GM06990 (cell line): Measurements from ENCODE around the gene CELF2.

ENCODE experiments used
- DNase-seq: peaks from one replicate; pipeline ENCODE4 v3.0.0-alpha.2; 2011; ENCODE audit not compliant: insufficient read length; ENCODE audit errors: extremely low read depth
- H3K27me3 ChIP-seq: replicated peaks from 2 replicates; pipeline ENCODE4 v1.6.0; 2011; ENCODE audit warnings: low read length; ENCODE audit not compliant: control insufficient read depth, insufficient read depth
- H3K36me3 ChIP-seq: 2 replicates; pipeline ENCODE4 v1.5.1; 2011; ENCODE audit warnings: low read length; ENCODE audit not compliant: control insufficient read depth, insufficient read depth
- H3K4me3 ChIP-seq: replicated peaks from 2 replicates; pipeline ENCODE4 v1.5.1; 2011; ENCODE audit warnings: low read depth, mild to moderate bottlenecking, control low read depth, low read length
- CTCF ChIP-seq: IDR thresholded peaks from 2 replicates; pipeline ENCODE4 v1.5.1; 2011; ENCODE audit warnings: low read length, control low read depth, mild to moderate bottlenecking, inconsistent platforms; ENCODE audit not compliant: insufficient read depth, poor library complexity, severe bottlenecking

The CELF2 gene

GRCh38 chr10:11311027-11311426, 293.4 kb downstream of the CELF2 start:
- TF ChIP-seq CTCF: no peak
- H3K36me3 ChIP-seq: peaks cover 32% of the 10 kb centered on the region
- no peak for DNase-seq
- H3K4me3 ChIP-seq: no peak overlapping the region
- H3K27me3 ChIP-seq: no peaks in the 10 kb centered on the region

- H3K27me3 ChIP-seq: no peaks in the 10 kb centered on the region
- H3K36me3 ChIP-seq: peaks cover 38% of the 10 kb centered on the region
- H3K4me3 ChIP-seq: no peak overlapping the region
- no peak for DNase-seq
- TF ChIP-seq CTCF: no peak
These were observed 295.8 kb downstream of the CELF2 start for GRCh38 chr10:11313463-11313862.

- no peak for DNase-seq
- no peak for TF ChIP-seq CTCF
- no peaks in the 10 kb centered on the region for H3K27me3 ChIP-seq
- H3K4me3 ChIP-seq: no peak overlapping the region
- H3K36me3 ChIP-seq: peaks cover 47% of the 10 kb centered on the region
These were observed 300.4 kb downstream of the CELF2 start for GRCh38 chr10:11317936-11318670.

GRCh38 chr10:11318826-11319598, 301.3 kb downstream of the CELF2 start:
- H3K27me3 ChIP-seq: no peaks in the 10 kb centered on the region
- H3K36me3 ChIP-seq: peaks cover 46% of the 10 kb centered on the region
- no peak for DNase-seq
- TF ChIP-seq CTCF: no peak
- H3K4me3 ChIP-seq: no peak overlapping the region

GRCh38 chr10:11319990-11320602, 302.4 kb downstream of the CELF2 start:
- no peak for TF ChIP-seq CTCF
- H3K36me3 ChIP-seq: peaks cover 45% of the 10 kb centered on the region
- no peak for DNase-seq
- no peak overlapping the region for H3K4me3 ChIP-seq
- H3K27me3 ChIP-seq: no peaks in the 10 kb centered on the region
